SK-N-SH (cell line): ENCODE data around the gene KLK5.

Experiments
- EP300 ChIP-seq, 2 experiments: IDR thresholded peaks; 2 replicates each; pipeline versions ENCODE4 v1.4.0 to v1.6.1; 2012; ENCODE audit warnings: borderline replicate concordance in 1 of 2, low read depth in 1 of 2, low read length in 1 of 2
- GABPA ChIP-seq: IDR thresholded peaks from 2 replicates; pipeline ENCODE4 v1.4.0; 2012; ENCODE audit warnings: low read depth, mild to moderate bottlenecking
- TAF1 ChIP-seq: IDR thresholded peaks from 2 replicates; pipeline ENCODE4 v1.6.1; 2012; ENCODE audit warnings: low read depth, mild to moderate bottlenecking, low read length, moderate library complexity, borderline replicate concordance
- TEAD4 ChIP-seq: IDR thresholded peaks from 2 replicates; pipeline ENCODE4 v1.4.0; 2012; ENCODE audit warnings: mild to moderate bottlenecking, borderline replicate concordance; ENCODE audit not compliant: insufficient read depth
- USF2 ChIP-seq: fragments of 150-350 bp; IDR thresholded peaks from 2 replicates; pipeline ENCODE4 v1.6.1; 2017; ENCODE audit warnings: antibody characterized with exemption, low read length, low read depth, borderline replicate concordance
- TF ChIP-seq, protein P1 (sequence below): fragments of 200-600 bp; sonication (generic); IDR thresholded peaks from 2 replicates; pipeline ENCODE4 v1.6.1; 2017; ENCODE audit warnings: antibody characterized with exemption, mild to moderate bottlenecking, moderate library complexity
- TF ChIP-seq, protein P2 (sequence below): IDR thresholded peaks from 2 replicates; pipeline ENCODE4 v1.4.0; 2012; ENCODE audit warnings: low read depth, borderline replicate concordance

DNA sequence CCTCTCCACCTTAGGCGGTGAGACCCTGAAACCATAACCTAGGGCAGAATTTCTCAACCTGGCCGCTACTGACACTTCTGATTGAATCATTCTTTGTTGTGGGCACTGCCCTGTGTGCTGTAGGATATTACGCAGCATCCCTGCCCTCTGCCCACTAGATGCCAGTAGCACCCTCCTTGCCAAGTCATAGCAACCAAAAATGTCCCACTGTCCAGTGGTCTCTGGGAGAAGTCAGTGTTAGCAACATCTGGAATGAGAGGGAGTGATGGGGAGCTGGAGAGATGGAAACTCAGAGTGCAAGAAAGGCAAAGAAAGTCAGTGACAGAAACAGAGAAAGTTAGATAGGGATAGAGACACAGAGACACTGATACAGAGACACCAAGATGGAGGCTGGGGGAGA, 55.2 kb downstream of the KLK5 start:
- TF ChIP-seq GABPA, result no peak
- no peak for TF ChIP-seq TEAD4
- TF ChIP-seq EP300 (IDR thresholded peaks at IDR 0.05; ENCODE audit: borderline replicate concordance in 1 of 2, low read depth in 1 of 2, low read length in 1 of 2), result no peak
- no peak for TF ChIP-seq TAF1
- TF ChIP-seq, protein P1, sequence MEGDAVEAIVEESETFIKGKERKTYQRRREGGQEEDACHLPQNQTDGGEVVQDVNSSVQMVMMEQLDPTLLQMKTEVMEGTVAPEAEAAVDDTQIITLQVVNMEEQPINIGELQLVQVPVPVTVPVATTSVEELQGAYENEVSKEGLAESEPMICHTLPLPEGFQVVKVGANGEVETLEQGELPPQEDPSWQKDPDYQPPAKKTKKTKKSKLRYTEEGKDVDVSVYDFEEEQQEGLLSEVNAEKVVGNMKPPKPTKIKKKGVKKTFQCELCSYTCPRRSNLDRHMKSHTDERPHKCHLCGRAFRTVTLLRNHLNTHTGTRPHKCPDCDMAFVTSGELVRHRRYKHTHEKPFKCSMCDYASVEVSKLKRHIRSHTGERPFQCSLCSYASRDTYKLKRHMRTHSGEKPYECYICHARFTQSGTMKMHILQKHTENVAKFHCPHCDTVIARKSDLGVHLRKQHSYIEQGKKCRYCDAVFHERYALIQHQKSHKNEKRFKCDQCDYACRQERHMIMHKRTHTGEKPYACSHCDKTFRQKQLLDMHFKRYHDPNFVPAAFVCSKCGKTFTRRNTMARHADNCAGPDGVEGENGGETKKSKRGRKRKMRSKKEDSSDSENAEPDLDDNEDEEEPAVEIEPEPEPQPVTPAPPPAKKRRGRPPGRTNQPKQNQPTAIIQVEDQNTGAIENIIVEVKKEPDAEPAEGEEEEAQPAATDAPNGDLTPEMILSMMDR, result no peak
- TF ChIP-seq, protein P2, sequence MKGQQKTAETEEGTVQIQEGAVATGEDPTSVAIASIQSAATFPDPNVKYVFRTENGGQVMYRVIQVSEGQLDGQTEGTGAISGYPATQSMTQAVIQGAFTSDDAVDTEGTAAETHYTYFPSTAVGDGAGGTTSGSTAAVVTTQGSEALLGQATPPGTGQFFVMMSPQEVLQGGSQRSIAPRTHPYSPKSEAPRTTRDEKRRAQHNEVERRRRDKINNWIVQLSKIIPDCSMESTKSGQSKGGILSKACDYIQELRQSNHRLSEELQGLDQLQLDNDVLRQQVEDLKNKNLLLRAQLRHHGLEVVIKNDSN, result no peak
- no peak for TF ChIP-seq USF2
